Measurements from ENCODE around the gene HIGD1A. TPM values are rescaled to one million over a fixed set of nuclear protein-coding genes. Genes with fewer than 3 reads are reported as not detected.

HIGD1A gene
- total and polyA plus RNA-seq, 9 of the 15 experiments (the other 6 are each of a cell fraction or from before 2014, with no cell fraction given): 165 to 1,185 (median 333) TPM

- TF ChIP-seq ZBTB8A (IDR thresholded peaks at IDR 0.05; ENCODE audit: partially characterized antibody) (no peak), CBX1 (IDR thresholded peaks at IDR 0.05; ENCODE audit: low read depth) (no peak), KHSRP (IDR thresholded peaks at IDR 0.05) (no peak), NBN (IDR thresholded peaks at IDR 0.05; ENCODE audit: low read depth) (no peak), YY1 (IDR thresholded peaks at IDR 0.05; ENCODE audit: borderline replicate concordance in 1 of 3, control insufficient read depth in 1 of 3, extremely low read depth in 1 of 3, insufficient read depth in 3 of 3, insufficient read length in 1 of 3, insufficient replicate concordance in 2 of 3, low read depth in 1 of 3, low read length in 2 of 3) (no peak), ZNF639 (CRISPR knock-in tag; conservative IDR thresholded peaks at IDR 0.05 in 1 of 2, IDR thresholded peaks at IDR 0.05 in 1 of 2) (no peak), ZSCAN32 (CRISPR knock-in tag; IDR thresholded peaks at IDR 0.05) (no peak), GTF2E2 (tag; IDR thresholded peaks at IDR 0.05) (no peak), ZNF3 (CRISPR knock-in tag; IDR thresholded peaks at IDR 0.05) (no peak), LEF1 (IDR thresholded peaks at IDR 0.05) (no peak), PPARD (CRISPR knock-in tag; IDR thresholded peaks at IDR 0.05) (no peak), ZNF124 (CRISPR knock-in tag; IDR thresholded peaks at IDR 0.05) (no peak), MAFG (tag; conservative IDR thresholded peaks at IDR 0.05) (peak; percentile 81), STAG1 (CRISPR knock-in tag; IDR thresholded peaks at IDR 0.05; ENCODE audit: borderline replicate concordance) (peak; percentile 43; the same call in 1 of the 2 replicates), KLF16 (IDR thresholded peaks at IDR 0.05) (0 out of 2 replicates have a peak, but pooled peaks have one; percentile 14)
- TF ChIP-seq, protein P1, sequence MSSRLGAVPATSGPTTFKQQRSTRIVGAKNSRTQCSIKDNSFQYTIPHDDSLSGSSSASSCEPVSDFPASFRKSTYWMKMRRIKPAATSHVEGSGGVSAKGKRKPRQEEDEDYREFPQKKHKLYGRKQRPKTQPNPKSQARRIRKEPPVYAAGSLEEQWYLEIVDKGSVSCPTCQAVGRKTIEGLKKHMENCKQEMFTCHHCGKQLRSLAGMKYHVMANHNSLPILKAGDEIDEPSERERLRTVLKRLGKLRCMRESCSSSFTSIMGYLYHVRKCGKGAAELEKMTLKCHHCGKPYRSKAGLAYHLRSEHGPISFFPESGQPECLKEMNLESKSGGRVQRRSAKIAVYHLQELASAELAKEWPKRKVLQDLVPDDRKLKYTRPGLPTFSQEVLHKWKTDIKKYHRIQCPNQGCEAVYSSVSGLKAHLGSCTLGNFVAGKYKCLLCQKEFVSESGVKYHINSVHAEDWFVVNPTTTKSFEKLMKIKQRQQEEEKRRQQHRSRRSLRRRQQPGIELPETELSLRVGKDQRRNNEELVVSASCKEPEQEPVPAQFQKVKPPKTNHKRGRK (tag; IDR thresholded peaks at IDR 0.05): no peak
- TF ChIP-seq, protein P2, sequence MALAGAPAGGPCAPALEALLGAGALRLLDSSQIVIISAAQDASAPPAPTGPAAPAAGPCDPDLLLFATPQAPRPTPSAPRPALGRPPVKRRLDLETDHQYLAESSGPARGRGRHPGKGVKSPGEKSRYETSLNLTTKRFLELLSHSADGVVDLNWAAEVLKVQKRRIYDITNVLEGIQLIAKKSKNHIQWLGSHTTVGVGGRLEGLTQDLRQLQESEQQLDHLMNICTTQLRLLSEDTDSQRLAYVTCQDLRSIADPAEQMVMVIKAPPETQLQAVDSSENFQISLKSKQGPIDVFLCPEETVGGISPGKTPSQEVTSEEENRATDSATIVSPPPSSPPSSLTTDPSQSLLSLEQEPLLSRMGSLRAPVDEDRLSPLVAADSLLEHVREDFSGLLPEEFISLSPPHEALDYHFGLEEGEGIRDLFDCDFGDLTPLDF (CRISPR knock-in tag; IDR thresholded peaks at IDR 0.05): no peak
- TF ChIP-seq, protein P3, sequence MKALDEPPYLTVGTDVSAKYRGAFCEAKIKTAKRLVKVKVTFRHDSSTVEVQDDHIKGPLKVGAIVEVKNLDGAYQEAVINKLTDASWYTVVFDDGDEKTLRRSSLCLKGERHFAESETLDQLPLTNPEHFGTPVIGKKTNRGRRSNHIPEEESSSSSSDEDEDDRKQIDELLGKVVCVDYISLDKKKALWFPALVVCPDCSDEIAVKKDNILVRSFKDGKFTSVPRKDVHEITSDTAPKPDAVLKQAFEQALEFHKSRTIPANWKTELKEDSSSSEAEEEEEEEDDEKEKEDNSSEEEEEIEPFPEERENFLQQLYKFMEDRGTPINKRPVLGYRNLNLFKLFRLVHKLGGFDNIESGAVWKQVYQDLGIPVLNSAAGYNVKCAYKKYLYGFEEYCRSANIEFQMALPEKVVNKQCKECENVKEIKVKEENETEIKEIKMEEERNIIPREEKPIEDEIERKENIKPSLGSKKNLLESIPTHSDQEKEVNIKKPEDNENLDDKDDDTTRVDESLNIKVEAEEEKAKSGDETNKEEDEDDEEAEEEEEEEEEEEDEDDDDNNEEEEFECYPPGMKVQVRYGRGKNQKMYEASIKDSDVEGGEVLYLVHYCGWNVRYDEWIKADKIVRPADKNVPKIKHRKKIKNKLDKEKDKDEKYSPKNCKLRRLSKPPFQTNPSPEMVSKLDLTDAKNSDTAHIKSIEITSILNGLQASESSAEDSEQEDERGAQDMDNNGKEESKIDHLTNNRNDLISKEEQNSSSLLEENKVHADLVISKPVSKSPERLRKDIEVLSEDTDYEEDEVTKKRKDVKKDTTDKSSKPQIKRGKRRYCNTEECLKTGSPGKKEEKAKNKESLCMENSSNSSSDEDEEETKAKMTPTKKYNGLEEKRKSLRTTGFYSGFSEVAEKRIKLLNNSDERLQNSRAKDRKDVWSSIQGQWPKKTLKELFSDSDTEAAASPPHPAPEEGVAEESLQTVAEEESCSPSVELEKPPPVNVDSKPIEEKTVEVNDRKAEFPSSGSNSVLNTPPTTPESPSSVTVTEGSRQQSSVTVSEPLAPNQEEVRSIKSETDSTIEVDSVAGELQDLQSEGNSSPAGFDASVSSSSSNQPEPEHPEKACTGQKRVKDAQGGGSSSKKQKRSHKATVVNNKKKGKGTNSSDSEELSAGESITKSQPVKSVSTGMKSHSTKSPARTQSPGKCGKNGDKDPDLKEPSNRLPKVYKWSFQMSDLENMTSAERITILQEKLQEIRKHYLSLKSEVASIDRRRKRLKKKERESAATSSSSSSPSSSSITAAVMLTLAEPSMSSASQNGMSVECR (CRISPR knock-in tag; IDR thresholded peaks at IDR 0.05): no peak
These were observed 48.4 kb downstream of the HIGD1A start (continued) for GRCh38 chr3:42755681-42756578.
